PC-9 (cell line): ENCODE measurements around the gene LAMA3.

Experiments
- CTCF ChIP-seq: fragments of 200-600 bp; sonication (generic); conservative IDR thresholded peaks from 2 replicates; pipeline ENCODE4 v1.6.1; 2017; ENCODE audit warnings: mixed run types, antibody characterized with exemption, mild to moderate bottlenecking, moderate library complexity
- EZH2 ChIP-seq: fragments of 200-600 bp; sonication (generic); IDR thresholded peaks from 2 replicates; pipeline ENCODE4 v1.8.0; 2017; ENCODE audit warnings: antibody characterized with exemption, low read depth

GRCh38 chr18:23992089-23992940 lies 303.1 kb downstream of the LAMA3 start:
- TF ChIP-seq CTCF (no peak), EZH2 (no peak)
